SK-N-MC (cell line): ENCODE data around the gene CALR.
"Not testable (repeated sequence)": the region's sequence is repeated elsewhere in the genome, so short reads cannot be mapped to it uniquely, and the experiment has no call there.

ENCODE experiments used
- DNase-seq: peaks from one replicate; pipeline ENCODE4 v3.0.0-alpha.2; 2011; ENCODE audit warnings: low read depth, low spot score
- H3K27ac ChIP-seq: fragments of 200-600 bp; sonication (generic); 2 replicates; pipeline ENCODE4 v1.5.1; 2016; ENCODE audit warnings: mixed run types
- H3K36me3 ChIP-seq: fragments of 200-600 bp; sonication (generic); 2 replicates; pipeline ENCODE4 v1.6.1; 2017; ENCODE audit warnings: antibody characterized with exemption, low read length, mixed read lengths; ENCODE audit not compliant: insufficient read depth
- H3K4me3 ChIP-seq: fragments of 200-600 bp; sonication (generic); 2 replicates; pipeline ENCODE4 v1.5.1; 2016
- H3K9ac ChIP-seq: fragments of 200-600 bp; sonication (generic); 2 replicates; pipeline ENCODE4 v1.8.0; 2017; ENCODE audit warnings: mixed run types, mixed read lengths; ENCODE audit not compliant: insufficient read length
- H3K9me3 ChIP-seq: fragments of 200-600 bp; sonication (generic); 2 replicates; pipeline ENCODE4 v1.6.1; 2017; ENCODE audit warnings: low read depth, mild to moderate bottlenecking, antibody characterized with exemption, low read length, moderate library complexity, mixed read lengths
- EZH2 ChIP-seq: fragments of 200-600 bp; sonication (generic); IDR thresholded peaks from one replicate; pipeline ENCODE4 v1.6.1; 2017; ENCODE audit warnings: antibody characterized with exemption
- FOXP2 ChIP-seq: optimal IDR thresholded peaks from 2 replicates; pipeline ENCODE3; 2011; ENCODE audit warnings: mild to moderate bottlenecking, moderate library complexity; ENCODE audit not compliant: insufficient read depth; ENCODE audit errors: extremely low read length, control extremely low read depth
- POLR2AphosphoS5 ChIP-seq: IDR thresholded peaks from 2 replicates; pipeline ENCODE4 v1.6.1; 2012; ENCODE audit warnings: mild to moderate bottlenecking, low read depth, low read length, borderline replicate concordance

Gene CALR

DNA sequence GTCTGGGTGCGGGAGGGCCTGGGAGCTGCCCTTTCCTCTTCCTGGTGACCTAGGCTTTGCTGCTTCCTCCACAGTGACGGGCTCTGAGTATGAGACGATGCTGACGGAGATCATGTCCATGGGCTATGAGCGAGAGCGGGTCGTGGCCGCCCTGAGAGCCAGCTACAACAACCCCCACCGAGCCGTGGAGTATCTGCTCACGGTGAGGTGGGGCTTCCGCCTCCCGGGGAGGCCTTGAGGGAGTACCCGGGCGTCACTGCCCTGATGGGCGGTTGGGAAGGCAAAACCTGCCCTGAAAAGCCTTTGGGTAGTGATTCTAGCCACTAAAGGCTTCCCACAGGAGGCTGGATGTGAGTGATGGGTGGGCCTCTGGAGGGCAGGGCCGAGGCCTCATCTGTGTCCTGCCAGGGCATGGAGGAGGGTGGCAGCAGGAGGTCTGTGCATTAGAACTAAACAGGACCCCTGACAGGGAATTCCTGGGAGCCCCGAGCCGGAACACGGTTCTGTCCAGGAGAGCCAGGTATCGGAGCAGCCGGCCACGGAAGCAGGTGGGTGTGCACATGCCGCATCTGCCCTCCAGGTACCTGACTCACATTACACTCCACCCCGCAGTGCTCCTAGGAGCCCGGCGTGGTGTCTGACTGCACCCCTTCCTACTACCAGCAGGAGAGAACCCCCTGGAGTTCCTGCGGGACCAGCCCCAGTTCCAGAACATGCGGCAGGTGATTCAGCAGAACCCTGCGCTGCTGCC is 10.4 kb downstream of the CALR start:
- peaks cover 80% of the 10 kb centered on the region for H3K36me3 ChIP-seq
- no peak for DNase-seq
- no peak overlapping the region for H3K27ac ChIP-seq
- no peak overlapping the region for H3K4me3 ChIP-seq
- no peaks in the 10 kb centered on the region for H3K9me3 ChIP-seq
- H3K9ac ChIP-seq, result no peak overlapping the region
- TF ChIP-seq EZH2 (no peak), FOXP2 (no peak), POLR2AphosphoS5 (no peak)

DNA sequence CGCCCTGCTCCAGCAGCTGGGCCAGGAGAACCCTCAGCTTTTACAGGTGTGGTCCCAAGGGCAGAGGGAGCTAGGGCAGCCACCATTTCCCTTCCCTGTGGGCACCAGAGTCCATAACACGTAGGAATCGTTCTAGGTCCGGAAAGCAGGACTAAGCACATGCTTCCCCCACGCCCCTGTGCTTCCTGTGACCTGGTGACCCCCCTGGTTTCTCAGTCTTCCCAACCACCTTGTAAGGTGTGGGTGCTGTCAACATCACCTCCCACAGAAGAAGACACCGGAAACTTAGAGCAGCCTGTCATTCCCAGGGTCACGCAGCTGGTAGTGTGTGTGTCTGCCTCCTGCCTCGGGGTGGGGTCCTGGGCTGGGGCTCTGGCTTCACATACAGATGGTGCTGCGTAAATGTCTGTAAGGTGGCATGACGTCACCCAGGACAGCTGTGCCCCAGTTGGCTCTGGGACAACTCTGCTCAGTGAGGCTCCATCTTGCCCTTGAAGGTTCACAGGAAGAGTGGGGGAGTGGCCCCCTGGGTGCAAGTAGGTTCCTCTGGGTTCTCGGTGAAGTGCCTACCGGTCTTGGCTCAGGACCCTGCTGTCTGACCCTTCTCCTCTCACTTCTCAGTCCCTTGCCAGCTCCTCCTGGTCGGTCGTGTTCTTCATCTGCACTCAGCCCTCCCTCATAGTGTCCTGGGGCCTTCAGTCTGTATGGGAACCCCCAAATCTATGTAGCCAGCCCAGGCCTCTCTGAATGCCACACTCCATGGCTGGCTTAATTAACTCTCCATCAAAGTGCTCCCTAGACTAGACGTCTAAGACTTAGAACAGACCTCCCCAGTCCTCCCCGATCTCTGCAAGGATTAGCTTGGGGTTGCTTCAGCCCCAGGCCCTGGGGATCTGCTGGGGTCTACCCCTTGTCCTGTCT is 11.2 kb downstream of the CALR start:
- Histone ChIP-seq H3K27ac (0 out of 2 replicates have a peak overlapping the region, but pooled peaks have one; percentile 16), H3K4me3 (no peak overlapping the region), H3K9me3 (no peaks in the 10 kb centered on the region), H3K36me3 (peaks cover 80% of the 10 kb centered on the region), H3K9ac (no peak overlapping the region)
- peak; percentile 15; the same call in 1 of the 2 replicates for TF ChIP-seq POLR2AphosphoS5
- TF ChIP-seq FOXP2, result no peak
- DNase-seq, result no peak

DNA sequence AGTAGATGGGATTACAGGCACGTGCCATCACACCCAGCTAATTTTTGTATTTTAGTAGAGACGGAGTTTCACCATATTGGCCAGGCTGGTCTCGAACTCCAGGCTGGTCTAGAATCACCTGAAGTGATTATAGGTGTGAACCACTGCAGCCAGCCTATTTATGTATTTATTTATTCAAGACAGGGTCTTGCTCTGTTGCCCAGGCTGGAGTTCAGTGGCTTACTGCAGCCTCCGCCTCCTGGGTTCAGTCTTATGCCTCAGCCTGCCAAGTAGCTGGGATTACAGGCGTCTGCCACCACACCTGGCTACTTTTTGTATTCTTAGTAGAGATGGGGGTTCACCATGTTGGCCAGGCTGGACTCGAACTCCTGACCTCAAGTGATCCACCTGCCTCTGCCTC is 13.6 kb downstream of the CALR start:
- H3K9ac ChIP-seq, H3K27ac ChIP-seq, DNase-seq, H3K9me3 ChIP-seq, H3K4me3 ChIP-seq: not testable (repeated sequence)
- peaks cover 75% of the 10 kb centered on the region for H3K36me3 ChIP-seq

DNA sequence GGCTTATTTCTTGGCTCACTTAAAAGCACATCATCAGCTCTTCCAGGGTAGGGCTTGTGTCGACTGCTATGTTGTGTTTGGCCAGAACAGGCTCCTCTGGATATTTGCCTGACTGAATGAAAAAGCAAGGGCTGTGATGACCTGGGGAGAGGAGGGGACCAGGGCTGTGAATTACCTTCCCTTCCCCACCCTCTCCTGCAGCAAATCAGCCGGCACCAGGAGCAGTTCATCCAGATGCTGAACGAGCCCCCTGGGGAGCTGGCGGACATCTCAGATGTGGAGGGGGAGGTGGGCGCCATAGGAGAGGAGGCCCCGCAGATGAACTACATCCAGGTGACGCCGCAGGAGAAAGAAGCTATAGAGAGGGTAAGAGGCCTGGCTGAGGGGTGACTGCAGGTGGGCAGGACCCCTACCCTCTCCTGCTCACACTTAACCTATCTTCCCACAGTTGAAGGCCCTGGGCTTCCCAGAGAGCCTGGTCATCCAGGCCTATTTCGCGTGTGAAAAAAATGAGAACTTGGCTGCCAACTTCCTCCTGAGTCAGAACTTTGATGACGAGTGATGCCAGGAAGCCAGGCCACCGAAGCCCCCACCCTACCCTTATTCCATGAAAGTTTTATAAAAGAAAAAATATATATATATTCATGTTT is 14.2 kb downstream of the CALR start:
- DNase-seq, result no peak
- H3K36me3 ChIP-seq, result peaks cover 70% of the 10 kb centered on the region
- H3K9ac ChIP-seq, result no peak overlapping the region
- H3K4me3 ChIP-seq, result no peak overlapping the region
- H3K9me3 ChIP-seq, result no peaks in the 10 kb centered on the region
- TF ChIP-seq FOXP2 (no peak), POLR2AphosphoS5 (no peak), EZH2 (no peak)
- H3K27ac ChIP-seq, result peak overlapping the region; percentile 50; the same call in 1 of the 2 replicates

DNA sequence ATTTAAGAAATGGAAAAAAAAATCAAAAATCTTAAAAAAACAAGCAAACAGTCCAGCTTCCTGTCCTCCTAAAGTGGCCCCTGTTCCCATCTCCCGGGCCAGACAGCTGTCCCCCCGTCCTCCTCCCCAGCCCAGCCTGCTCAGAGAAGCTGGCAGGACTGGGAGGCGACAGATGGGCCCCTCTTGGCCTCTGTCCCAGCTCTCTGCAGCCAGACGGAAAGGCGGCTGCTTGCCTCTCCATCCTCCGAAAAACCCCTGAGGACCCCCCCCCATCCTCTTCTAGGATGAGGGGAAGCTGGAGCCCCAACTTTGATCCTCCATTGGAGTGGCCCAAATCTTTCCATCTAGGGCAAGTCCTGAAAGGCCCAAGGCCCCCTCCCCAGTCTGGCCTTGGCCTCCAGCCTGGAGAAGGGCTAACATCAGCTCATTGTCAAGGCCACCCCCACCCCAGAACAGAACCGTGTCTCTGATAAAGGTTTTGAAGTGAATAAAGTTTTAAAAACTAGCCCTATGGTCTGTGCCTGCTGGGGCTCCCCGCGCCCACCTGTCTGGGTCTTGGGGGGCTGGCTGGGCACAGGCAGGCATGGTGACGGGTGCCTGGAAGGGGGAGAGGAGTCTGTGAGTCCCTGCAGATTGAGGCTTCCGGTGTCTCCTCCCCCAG is 14.9 kb downstream of the CALR start:
- Histone ChIP-seq H3K9ac (no peak overlapping the region), H3K9me3 (no peaks in the 10 kb centered on the region), H3K27ac (peak overlapping the region; percentile 56), H3K4me3 (no peak overlapping the region), H3K36me3 (peaks cover 63% of the 10 kb centered on the region)
- no peak for DNase-seq
- peak; percentile 6; the same call in 1 of the 2 replicates for TF ChIP-seq POLR2AphosphoS5
- TF ChIP-seq FOXP2, result no peak

DNA sequence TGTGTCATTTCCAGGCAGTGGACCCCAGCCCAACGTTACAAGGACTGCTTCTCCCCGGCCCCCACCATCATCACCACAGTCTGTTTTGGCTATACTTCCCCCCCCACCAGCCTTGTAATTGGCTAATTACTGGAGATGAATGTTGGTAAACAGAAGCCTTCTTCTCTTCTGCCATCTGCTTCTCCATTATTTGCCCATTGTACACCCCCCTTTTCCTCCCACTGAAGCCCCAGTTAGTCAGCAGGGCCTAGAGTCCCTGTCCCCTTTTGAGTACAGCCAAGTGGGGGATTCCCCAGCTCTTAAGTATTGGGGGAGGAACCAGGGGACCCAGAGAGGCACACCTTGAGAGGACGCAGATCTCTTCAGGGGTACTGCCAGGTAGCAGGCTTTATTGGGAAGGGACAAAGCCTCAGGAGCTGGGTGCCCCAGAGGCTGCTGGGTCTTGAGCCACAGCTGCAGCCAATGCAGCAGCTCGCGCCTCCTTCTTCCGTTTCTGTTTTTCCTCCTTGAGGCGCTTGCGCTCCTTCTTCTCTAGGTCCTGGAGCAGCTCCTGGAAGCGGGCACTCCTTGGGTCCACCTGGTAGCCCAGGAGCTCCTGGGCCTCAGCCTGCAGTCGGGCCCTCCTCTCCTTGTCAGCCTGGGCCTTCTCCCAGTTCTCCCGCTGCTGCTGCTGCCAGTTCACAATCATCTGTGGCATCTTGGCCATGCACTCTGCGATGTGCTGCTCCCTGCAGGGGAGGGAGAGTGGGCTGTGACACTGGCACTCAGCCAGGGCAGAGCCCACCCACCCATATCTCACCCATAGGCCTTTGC is 15.6 kb downstream of the CALR start:
- Histone ChIP-seq H3K36me3 (peaks cover 56% of the 10 kb centered on the region), H3K9me3 (no peaks in the 10 kb centered on the region), H3K9ac (no peak overlapping the region), H3K4me3 (no peak overlapping the region), H3K27ac (no peak overlapping the region)
- no peak for DNase-seq
- no peak; the same call in none of the 2 replicates for TF ChIP-seq POLR2AphosphoS5
- TF ChIP-seq EZH2, result no peak
- TF ChIP-seq FOXP2, result no peak

DNA sequence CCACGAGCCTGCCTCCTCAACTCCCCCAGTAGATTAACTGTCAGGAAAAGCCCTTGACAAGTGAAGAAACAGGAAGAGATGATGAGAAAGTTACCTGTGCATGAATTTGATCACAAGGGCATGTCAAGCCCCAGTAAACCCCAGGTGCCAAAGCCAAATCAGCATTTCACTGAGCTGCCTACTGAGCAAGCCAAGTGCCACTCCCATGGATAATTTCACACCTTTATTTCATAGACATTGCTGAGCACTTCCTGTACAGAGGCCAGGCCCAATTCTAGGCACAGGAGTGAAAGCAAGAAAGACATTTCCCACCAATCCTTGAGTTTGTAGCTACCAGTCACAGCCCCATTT is 16.2 kb downstream of the CALR start:
- H3K9me3 ChIP-seq, result no peaks in the 10 kb centered on the region
- no peak for TF ChIP-seq FOXP2
- no peak for TF ChIP-seq EZH2
- TF ChIP-seq POLR2AphosphoS5, result no peak
- H3K36me3 ChIP-seq, result peaks cover 50% of the 10 kb centered on the region
- DNase-seq, result no peak
- H3K9ac ChIP-seq, result no peak overlapping the region
- peak overlapping the region; percentile 54 for H3K27ac ChIP-seq
- no peak overlapping the region for H3K4me3 ChIP-seq

DNA sequence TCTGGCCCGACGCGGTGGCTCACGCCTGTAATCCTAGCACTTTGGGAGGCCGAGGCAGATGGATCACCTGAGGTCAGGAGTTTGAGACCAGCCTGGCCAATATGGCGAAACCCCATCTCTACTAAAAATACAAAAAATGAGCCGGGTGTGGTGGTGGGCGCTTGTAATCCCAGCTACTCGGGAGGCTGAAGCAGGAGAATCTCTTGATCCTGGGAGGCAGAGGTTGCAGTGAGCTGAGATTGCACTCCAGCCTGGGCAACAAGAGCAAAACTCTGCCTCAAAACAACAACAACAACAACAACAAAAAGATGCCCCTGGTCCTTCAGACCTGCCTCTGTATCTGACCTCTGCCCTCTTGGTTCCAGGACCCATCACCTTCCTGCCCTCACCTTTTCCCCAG is 17.2 kb downstream of the CALR start:
- H3K9ac ChIP-seq, H3K9me3 ChIP-seq, DNase-seq: not testable (repeated sequence)
- peaks cover 40% of the 10 kb centered on the region for H3K36me3 ChIP-seq
- H3K27ac ChIP-seq, result 0 out of 2 replicates have a peak overlapping the region, but pooled peaks have one; percentile 95
- H3K4me3 ChIP-seq, result peak overlapping the region; percentile 91
